ENCODE results near the gene CCDC138. TPM values are rescaled to one million over a fixed set of nuclear protein-coding genes. Genes with fewer than 3 reads are reported as not detected.

Gene CCDC138
- total RNA-seq, 2 donors from 2014 or later = 2.9 to 8.0 TPM

GRCh38 chr2:108895188-108895587 lies 108.6 kb downstream of the CCDC138 start:
- Histone ChIP-seq H3K9me3 (no peaks in the 10 kb centered on the region), H3K27ac (peak overlapping the region; percentile 41), H3K9ac (ENCODE audit: low read depth in 2 of 2, low read length in 2 of 2) (no peak overlapping the region), H3K4me3 (no peak overlapping the region), H3K36me3 (no peaks in the 10 kb centered on the region), H3K27me3 (no peaks in the 10 kb centered on the region), H3K4me1 (no peaks in the 10 kb centered on the region)
- DNase-seq = no peak
- intact Hi-C loops (cut with DNase I) = no loop called here
- no peak for TF ChIP-seq CTCF (IDR thresholded peaks at IDR 0.05)

- intact Hi-C loops (cut with DNase I) = no loop called here
- no peaks in the 10 kb centered on the region for H3K36me3 ChIP-seq
- H3K9me3 ChIP-seq = no peaks in the 10 kb centered on the region
- no peak overlapping the region for H3K4me3 ChIP-seq
- H3K4me1 ChIP-seq = no peaks in the 10 kb centered on the region
- TF ChIP-seq CTCF (IDR thresholded peaks at IDR 0.05) = no peak
- H3K9ac ChIP-seq (ENCODE audit: low read depth in 2 of 2, low read length in 2 of 2) = no peak overlapping the region
- H3K27me3 ChIP-seq = no peaks in the 10 kb centered on the region
- DNase-seq = no peak
- H3K27ac ChIP-seq = no peak overlapping the region
These were observed 110.2 kb downstream of the CCDC138 start for GRCh38 chr2:108896741-108897140.

GRCh38 chr2:108898315-108899082 lies 111.9 kb downstream of the CCDC138 start:
- no peaks in the 10 kb centered on the region for H3K36me3 ChIP-seq
- no peaks in the 10 kb centered on the region for H3K9me3 ChIP-seq
- H3K27ac ChIP-seq = no peak overlapping the region
- H3K27me3 ChIP-seq = no peaks in the 10 kb centered on the region
- no peak overlapping the region for H3K4me3 ChIP-seq
- intact Hi-C loops (cut with DNase I) = no loop called here
- TF ChIP-seq CTCF (IDR thresholded peaks at IDR 0.05) = no peak
- DNase-seq = no peak
- H3K4me1 ChIP-seq = no peaks in the 10 kb centered on the region
- H3K9ac ChIP-seq (ENCODE audit: low read depth in 2 of 2, low read length in 2 of 2) = no peak overlapping the region

GRCh38 chr2:108904680-108905079 lies 118.1 kb downstream of the CCDC138 start:
- DNase-seq = peak; percentile 33
- Histone ChIP-seq H3K27ac (no peak overlapping the region), H3K27me3 (no peaks in the 10 kb centered on the region), H3K4me3 (no peak overlapping the region), H3K36me3 (no peaks in the 10 kb centered on the region), H3K9me3 (no peaks in the 10 kb centered on the region), H3K9ac (ENCODE audit: low read depth in 2 of 2, low read length in 2 of 2) (no peak overlapping the region), H3K4me1 (no peaks in the 10 kb centered on the region)
- intact Hi-C loops (cut with DNase I) = no loop called here
- no peak for TF ChIP-seq CTCF (IDR thresholded peaks at IDR 0.05)

- no peak overlapping the region for H3K27ac ChIP-seq
- no peaks in the 10 kb centered on the region for H3K36me3 ChIP-seq
- H3K27me3 ChIP-seq = no peaks in the 10 kb centered on the region
- H3K9ac ChIP-seq (ENCODE audit: low read depth in 2 of 2, low read length in 2 of 2) = no peak overlapping the region
- no peak overlapping the region for H3K4me3 ChIP-seq
- DNase-seq = peak; percentile 17
- H3K9me3 ChIP-seq = no peaks in the 10 kb centered on the region
- TF ChIP-seq CTCF (IDR thresholded peaks at IDR 0.05) = no peak
- intact Hi-C loops (cut with DNase I) = no loop called here
- H3K4me1 ChIP-seq = no peaks in the 10 kb centered on the region
These were observed 118.6 kb downstream of the CCDC138 start for GRCh38 chr2:108905176-108905575.
